Lung (tissue), 12 donors: Measurements from ENCODE around the gene ZNF70. TPM values are rescaled to one million over a fixed set of nuclear protein-coding genes. Genes with fewer than 3 reads are reported as not detected.

Source experiments
- ATAC-seq: fragments of 200-7000 bp; cut with Tn5 transposase; one replicate; pipeline ENCODE4 v1.9.1; 2020; ENCODE audit warnings: moderate number of reproducible peaks; ENCODE audit not compliant: insufficient read depth, low FRiP score
- DNase-seq, 3 donors: peaks; one replicate each; pipeline ENCODE4 v3.0.0-alpha.2; 2013 to 2017
- H3K27ac ChIP-seq, 2 donors: one replicate each; pipeline ENCODE4 v1.5.1; 2013; ENCODE audit warnings: mild to moderate bottlenecking in 2 of 2, moderate library complexity in 2 of 2, control low read depth in 1 of 2, inconsistent platforms in 1 of 2, low read depth in 1 of 2, low read length in 1 of 2
- H3K27me3 ChIP-seq, 3 donors: one replicate each; pipeline ENCODE4 v1.5.1; 2013; ENCODE audit warnings: low read length in 2 of 3; ENCODE audit not compliant: control insufficient read depth in 3 of 3, insufficient read depth in 3 of 3
- H3K36me3 ChIP-seq, 4 donors: one replicate each; pipeline ENCODE4 v1.5.1; 2013; ENCODE audit warnings: low read length in 4 of 4, mild to moderate bottlenecking in 1 of 4, moderate library complexity in 1 of 4; ENCODE audit not compliant: control insufficient read depth in 4 of 4, insufficient read depth in 4 of 4
- H3K4me1 ChIP-seq, 5 donors: one replicate each; pipeline ENCODE4 v1.5.1; 2013; ENCODE audit warnings: low read length in 5 of 5, mild to moderate bottlenecking in 2 of 5, moderate library complexity in 1 of 5; ENCODE audit not compliant: control insufficient read depth in 5 of 5, insufficient read depth in 5 of 5
- H3K4me3 ChIP-seq: one replicate; pipeline ENCODE4 v1.5.1; 2013; ENCODE audit warnings: mild to moderate bottlenecking, control low read depth, moderate library complexity
- H3K9ac ChIP-seq, 2 donors: one replicate each; pipeline ENCODE4 v1.5.1; 2013; ENCODE audit warnings: low read length in 2 of 2, control low read depth in 1 of 2; ENCODE audit not compliant: insufficient read depth in 1 of 2
- H3K9me3 ChIP-seq, 4 donors: one replicate each; pipeline ENCODE4 v1.5.1; 2013; ENCODE audit warnings: low read length in 3 of 4, mild to moderate bottlenecking in 1 of 4, moderate library complexity in 1 of 4; ENCODE audit not compliant: control insufficient read depth in 4 of 4, insufficient read depth in 3 of 4
- WGBS, 2 donors: extraction: QIAGEN DNeasy Blood & Tissue Kit; methylation state at CpG; one replicate each; pipeline ENCODE4 v1.1.7; 2013; 5-methylcytosine and 5-hydroxymethylcytosine counted together
- polyA plus RNA-seq, 2 donors: library from polyadenylated mRNA; stranded (reverse); fragments of 200-250 nt; gene quantifications; one replicate each; pipeline ENCODE4 v1.2.1, GENCODE V29; 2013
- total RNA-seq, 2 donors: library from RNA; depleted of rRNA in 1 of 2; stranded (reverse); fragments of >200 nt in 1 of 2; gene quantifications; one replicate each; pipeline ENCODE4 v1.2.1, GENCODE V29; 2014 to 2021
- TF ChIP-seq, protein P1 (sequence below): IDR thresholded peaks from 2 replicates; pipeline ENCODE4 v1.5.1; 2012; ENCODE audit warnings: mild to moderate bottlenecking; ENCODE audit errors: control extremely low read depth, extremely low read depth
- donor health status: control.
- donor health status: control.
- donor health status: Bipolar disorder and iron deficiency.
- donor health status: healthy.
- donor health status: DM: yes; HTN: yes; CAD: no.

ZNF70 gene
- total and polyA plus RNA-seq, 4 donors: 0.98 to 6.9 (median 3.7) TPM

DNA sequence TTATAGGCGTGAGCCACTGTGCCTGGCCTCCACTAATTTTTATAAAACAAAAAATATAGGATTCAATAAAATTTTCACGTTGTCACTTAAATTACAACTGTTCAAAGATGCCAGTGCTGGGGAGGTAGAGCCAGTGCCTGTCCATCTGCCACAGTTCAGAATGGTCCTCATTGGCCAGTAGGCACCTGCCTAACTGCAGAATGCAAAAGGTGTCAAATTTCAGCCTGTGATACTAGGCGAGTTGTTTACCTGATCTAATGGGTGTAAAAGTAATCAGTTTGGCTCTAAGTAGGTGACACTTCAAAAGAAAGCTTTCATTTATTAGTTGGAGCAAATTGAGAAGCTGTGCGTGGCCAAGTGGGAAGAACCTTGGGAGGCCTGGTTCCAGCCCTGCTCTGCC is 38.2 kb upstream of the ZNF70 start:
- Histone ChIP-seq H3K27me3 (no peaks in the 10 kb centered on the region), H3K9ac (no peak overlapping the region), H3K9me3 (no peaks in the 10 kb centered on the region), H3K4me3 (no peak overlapping the region), H3K4me1 (peaks cover 0 to 38% (median 9%) of the 10 kb centered on the region in 5 donors), H3K36me3 (peaks cover 10 to 26% (median 20%) of the 10 kb centered on the region in 4 donors), H3K27ac (no peak overlapping the region)
- 83% methylated on average over 4 of the region's 4 CpGs for WGBS, 2 donors
- TF ChIP-seq, protein P1, sequence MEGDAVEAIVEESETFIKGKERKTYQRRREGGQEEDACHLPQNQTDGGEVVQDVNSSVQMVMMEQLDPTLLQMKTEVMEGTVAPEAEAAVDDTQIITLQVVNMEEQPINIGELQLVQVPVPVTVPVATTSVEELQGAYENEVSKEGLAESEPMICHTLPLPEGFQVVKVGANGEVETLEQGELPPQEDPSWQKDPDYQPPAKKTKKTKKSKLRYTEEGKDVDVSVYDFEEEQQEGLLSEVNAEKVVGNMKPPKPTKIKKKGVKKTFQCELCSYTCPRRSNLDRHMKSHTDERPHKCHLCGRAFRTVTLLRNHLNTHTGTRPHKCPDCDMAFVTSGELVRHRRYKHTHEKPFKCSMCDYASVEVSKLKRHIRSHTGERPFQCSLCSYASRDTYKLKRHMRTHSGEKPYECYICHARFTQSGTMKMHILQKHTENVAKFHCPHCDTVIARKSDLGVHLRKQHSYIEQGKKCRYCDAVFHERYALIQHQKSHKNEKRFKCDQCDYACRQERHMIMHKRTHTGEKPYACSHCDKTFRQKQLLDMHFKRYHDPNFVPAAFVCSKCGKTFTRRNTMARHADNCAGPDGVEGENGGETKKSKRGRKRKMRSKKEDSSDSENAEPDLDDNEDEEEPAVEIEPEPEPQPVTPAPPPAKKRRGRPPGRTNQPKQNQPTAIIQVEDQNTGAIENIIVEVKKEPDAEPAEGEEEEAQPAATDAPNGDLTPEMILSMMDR: no peak
- DNase-seq (no peak), ATAC-seq (no peak)

DNA sequence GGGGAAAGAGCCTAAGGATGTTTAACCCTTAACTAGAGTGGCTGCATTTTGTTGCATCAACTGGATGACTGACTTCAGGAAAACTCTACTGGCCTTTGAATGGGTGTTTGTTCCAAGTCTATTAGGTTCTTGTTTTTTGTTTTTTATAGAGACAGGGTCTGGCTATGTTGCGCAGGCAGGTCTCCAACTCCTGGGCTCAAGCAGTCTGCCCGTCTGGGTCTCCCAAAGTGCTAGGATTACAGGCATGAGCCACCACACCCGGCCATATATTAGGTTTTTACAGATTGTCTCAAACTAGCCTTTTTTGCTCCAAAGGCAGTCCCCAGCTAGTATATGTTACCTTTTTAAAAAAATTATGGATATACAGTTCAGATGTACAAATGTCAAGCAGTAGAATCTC is 37.0 kb upstream of the ZNF70 start:
- peak overlapping the region; percentile 94 for H3K4me3 ChIP-seq
- TF ChIP-seq, protein P1: no peak
- H3K9me3 ChIP-seq: no peaks in the 10 kb centered on the region
- peaks cover 0 to 38% (median 9%) of the 10 kb centered on the region in 5 donors for H3K4me1 ChIP-seq
- peak overlapping the region; percentile 80 to 90 for H3K9ac ChIP-seq
- DNase-seq (no peak), ATAC-seq (no peak)
- peaks cover 2 to 16% (median 14%) of the 10 kb centered on the region in 4 donors for H3K36me3 ChIP-seq
- H3K27ac ChIP-seq: peak overlapping the region in 1 of 2 donors; percentile 100
- WGBS, 2 donors: 63 to 82% methylated on average over 3 of the region's 3 CpGs
- H3K27me3 ChIP-seq: no peaks in the 10 kb centered on the region

DNA sequence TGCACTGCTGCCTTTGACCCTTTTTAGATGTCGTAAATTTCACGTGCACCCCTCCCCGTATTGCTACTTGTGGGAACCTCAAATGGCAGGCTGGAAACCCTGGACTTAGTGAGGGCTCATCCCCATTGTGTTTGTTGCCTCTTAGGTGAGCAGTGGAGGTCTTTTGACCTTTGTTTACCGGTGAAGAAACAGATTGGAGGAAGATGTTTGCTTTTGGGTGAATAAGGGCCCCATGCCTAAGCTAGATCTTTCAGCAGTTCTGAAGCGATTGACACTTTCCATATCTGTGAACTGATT is 36.6 kb upstream of the ZNF70 start:
- no peaks in the 10 kb centered on the region for H3K9me3 ChIP-seq
- 3 to 6% methylated on average over 5 of the region's 5 CpGs for WGBS, 2 donors
- ATAC-seq (no peak), DNase-seq (no peak)
- TF ChIP-seq, protein P1: no peak
- H3K4me1 ChIP-seq: peaks cover 0 to 38% (median 9%) of the 10 kb centered on the region in 5 donors
- peak overlapping the region; percentile 94 for H3K4me3 ChIP-seq
- H3K9ac ChIP-seq: peak overlapping the region; percentile 80 to 90
- H3K27me3 ChIP-seq: no peaks in the 10 kb centered on the region
- peaks cover 0 to 16% (median 12%) of the 10 kb centered on the region in 4 donors for H3K36me3 ChIP-seq
- peak overlapping the region; percentile 74 to 100 for H3K27ac ChIP-seq
